ENCODE data around the gene NLK. TPM values are rescaled to one million over a fixed set of nuclear protein-coding genes. Genes with fewer than 3 reads are reported as not detected.

The NLK gene
- total and polyA plus RNA-seq, 12 donors, result 5.2 to 27.3 (median 20.7) TPM

GRCh38 chr17:28131599-28131998 is 89.1 kb downstream of the NLK start:
- Histone ChIP-seq H3K4me1 (peaks cover 0 to 19% (median 0%) of the 10 kb centered on the region in 9 donors), H3K27ac (no peak overlapping the region), H3K4me3 (no peak overlapping the region), H3K36me3 (peaks cover 0 to 53% (median 0%) of the 10 kb centered on the region in 9 donors), H3K9me3 (no peaks in the 10 kb centered on the region), H3K27me3 (no peaks in the 10 kb centered on the region)
- no peak for ATAC-seq
- no peak for TF ChIP-seq CTCF (IDR thresholded peaks at IDR 0.05)
- intact Hi-C loops (cut with DNase I), result no loop called here
- WGBS, 2 donors, result 72 to 82% methylated on average over 4 of the region's 4 CpGs
- DNase-seq, result no peak

GRCh38 chr17:28133562-28133970 is 91.1 kb downstream of the NLK start:
- H3K27ac ChIP-seq, result peak overlapping the region in 2 of 10 donors; percentile 35 to 63
- ATAC-seq, result peak in 5 of 8 donors; percentile 25 to 77 (median 47)

GRCh38 chr17:28136923-28137322 is 94.4 kb downstream of the NLK start:
- peaks cover 0 to 17% (median 0%) of the 10 kb centered on the region in 9 donors for H3K4me1 ChIP-seq
- DNase-seq (no peak), ATAC-seq (no peak)
- H3K9me3 ChIP-seq, result no peaks in the 10 kb centered on the region
- peaks cover 0 to 53% (median 0%) of the 10 kb centered on the region in 9 donors for H3K36me3 ChIP-seq
- no peak overlapping the region for H3K4me3 ChIP-seq
- H3K27me3 ChIP-seq, result no peaks in the 10 kb centered on the region
- no peak overlapping the region for H3K27ac ChIP-seq
- TF ChIP-seq CTCF (IDR thresholded peaks at IDR 0.05), result no peak
- 97 to 100% methylated on average over 3 of the region's 3 CpGs for WGBS, 2 donors
- intact Hi-C loops (cut with DNase I), result loop anchor here in 1 of 10 donors (5.0 kb wide), 1 partner anchor 245 kb away; the partner anchor contains the start of gene LYRM9

More at GRCh38 chr17:28133562-28133970, 91.1 kb downstream of the NLK start:
- intact Hi-C loops (cut with DNase I), result no loop called here
- Histone ChIP-seq H3K4me1 (peaks cover 0 to 19% (median 0%) of the 10 kb centered on the region in 9 donors), H3K9me3 (no peaks in the 10 kb centered on the region), H3K27me3 (no peaks in the 10 kb centered on the region), H3K4me3 (no peak overlapping the region), H3K36me3 (peaks cover 0 to 46% (median 0%) of the 10 kb centered on the region in 9 donors)
- DNase-seq, result no peak
- no peak for TF ChIP-seq CTCF (IDR thresholded peaks at IDR 0.05)

GRCh38 chr17:28139822-28140221 is 97.3 kb downstream of the NLK start:
- no peaks in the 10 kb centered on the region for H3K9me3 ChIP-seq
- 80% methylated on average over 1 of the region's 1 CpG for WGBS, 2 donors
- no peak overlapping the region for H3K4me3 ChIP-seq
- ATAC-seq, result no peak
- intact Hi-C loops (cut with DNase I), result loop anchor here in 1 of 10 donors (5.0 kb wide), 1 partner anchor 248 kb away; the partner anchor contains the start of gene LYRM9
- H3K36me3 ChIP-seq, result peaks cover 0 to 39% (median 0%) of the 10 kb centered on the region in 9 donors
- peaks cover 0 to 8% (median 0%) of the 10 kb centered on the region in 9 donors for H3K4me1 ChIP-seq
- no peaks in the 10 kb centered on the region for H3K27me3 ChIP-seq
- no peak for TF ChIP-seq CTCF (IDR thresholded peaks at IDR 0.05)
- DNase-seq, result no peak
- H3K27ac ChIP-seq, result no peak overlapping the region
